HepG2 (cell line): ENCODE results near the gene FTCD. TPM values are rescaled to one million over a fixed set of nuclear protein-coding genes. Genes with fewer than 3 reads are reported as not detected.

Source experiments
- CEBPB ChIP-seq: IDR thresholded peaks from 2 replicates; pipeline ENCODE4 v1.6.1; 2011; ENCODE audit warnings: low read depth, low read length, improper control_type of control experiment, borderline replicate concordance
- ESRRA ChIP-seq: sonication (generic); formaldehyde crosslinking; IDR thresholded peaks from 2 replicates; pipeline ENCODE4 v1.5.1; 2020; ENCODE audit warnings: mild to moderate bottlenecking, low read depth, missing genetic modification reagents
- GATAD2A ChIP-seq: IDR thresholded peaks from 2 replicates; pipeline ENCODE4 v1.6.1; 2016
- MLLT10 ChIP-seq: sonication (generic); formaldehyde crosslinking; IDR thresholded peaks from 2 replicates; pipeline ENCODE4 v1.4.0; 2020; ENCODE audit warnings: missing genetic modification reagents
- RARA ChIP-seq: IDR thresholded peaks from 2 replicates; pipeline ENCODE4 v1.6.1; 2016; ENCODE audit warnings: missing genetic modification reagents, missing compliant biosample characterization
- STAT5B ChIP-seq: sonication (generic); formaldehyde crosslinking; IDR thresholded peaks from 2 replicates; pipeline ENCODE4 v1.4.0; 2020; ENCODE audit warnings: missing genetic modification reagents
- TMF1 ChIP-seq: sonication (generic); formaldehyde crosslinking; IDR thresholded peaks from 2 replicates; pipeline ENCODE4 v1.8.1; 2022; ENCODE audit warnings: low read depth, missing genetic modification reagents
- ZBTB38 ChIP-seq: sonication (generic); formaldehyde crosslinking; IDR thresholded peaks from 2 replicates; pipeline ENCODE4 v1.5.1; 2020; ENCODE audit warnings: mild to moderate bottlenecking, missing genetic modification reagents
- polyA plus RNA-seq, 8 experiments: library from polyadenylated mRNA; depleted of rRNA in 3 of 8; stranded (reverse) in 7 of 8; unstranded in 1 of 8; fragments of >200 nt; fragmentation: Illumina TruSeq in 4 of 8; extraction: Trizol in 4 of 8; gene quantifications; 2 replicates each; pipeline versions ENCODE4 v1.2.1 to v1.2.3, GENCODE V29; 2011 to 2016; ENCODE audit warnings: low read depth in 4 of 8, missing spikeins in 1 of 8, mixed read lengths in 1 of 8; ENCODE audit not compliant: insufficient read depth in 1 of 8
- total RNA-seq, 5 experiments: library from RNA; depleted of rRNA; stranded (reverse); fragments of >200 nt; fragmentation: Illumina TruSeq; extraction: Trizol; gene quantifications; 2 replicates each; pipeline ENCODE4 v1.2.3, GENCODE V29; 2016; ENCODE audit warnings: low read depth in 1 of 5
- TF ChIP-seq, protein P1 (sequence below): sonication (generic); formaldehyde crosslinking; IDR thresholded peaks from 2 replicates; pipeline ENCODE4 v1.4.0; 2020; ENCODE audit warnings: missing genetic modification reagents
- TF ChIP-seq, protein P2 (sequence below): sonication (generic); formaldehyde crosslinking; IDR thresholded peaks from 2 replicates; pipeline ENCODE4 v1.5.1; 2020; ENCODE audit warnings: mild to moderate bottlenecking, missing genetic modification reagents, moderate library complexity
- TF ChIP-seq, protein P3 (sequence below): fragments of 450-650 bp; IDR thresholded peaks from 2 replicates; pipeline ENCODE4 v1.6.1; 2016
- TF ChIP-seq, protein P4 (sequence below): sonication (generic); formaldehyde crosslinking; IDR thresholded peaks from 2 replicates; pipeline ENCODE4 v1.4.0; 2020; ENCODE audit warnings: mild to moderate bottlenecking, missing genetic modification reagents

The FTCD gene
- total and polyA plus RNA-seq, 2 of the 13 experiments (the other 11 are each of a cell fraction or from before 2014, with no cell fraction given) = 75.7 to 105 TPM

DNA sequence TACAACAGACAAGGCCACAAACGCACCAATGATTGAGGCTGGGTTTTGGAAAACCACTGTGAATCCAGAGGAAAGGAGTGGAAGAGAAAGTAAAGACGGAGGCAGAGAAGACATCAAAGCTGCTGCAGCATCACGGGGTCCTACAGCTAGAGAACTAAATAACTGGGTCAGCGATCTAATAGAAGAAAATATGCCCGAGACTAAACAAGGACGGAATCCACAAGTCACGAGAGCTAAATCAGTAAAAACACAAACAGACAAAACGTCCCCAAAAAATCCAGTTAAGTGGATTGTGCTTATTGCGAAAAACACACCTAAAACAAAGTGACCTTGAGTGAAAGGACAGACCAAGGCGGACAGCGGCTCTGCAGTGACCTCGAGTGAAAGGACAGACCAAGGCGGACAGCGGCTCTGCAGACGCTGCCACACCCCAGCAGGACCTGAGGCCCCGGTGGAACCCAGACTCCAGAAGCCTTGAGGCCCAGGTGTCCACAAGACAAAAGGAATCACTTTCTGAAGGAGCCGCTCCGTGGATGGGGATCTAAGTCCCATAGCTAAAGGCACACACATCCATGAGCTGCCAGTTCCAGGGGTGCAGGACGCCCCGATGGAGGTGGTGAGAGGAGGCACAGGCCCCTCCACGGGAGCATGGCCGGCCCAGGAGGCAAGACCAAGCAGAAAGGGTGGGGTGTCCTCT, 6.0 kb downstream of the FTCD start (continued):
- TF ChIP-seq CEBPB (peak; percentile 55; the same call in 1 of the 2 replicates), MLLT10 (no peak), GATAD2A (peak; percentile 36; the same call in 1 of the 2 replicates), ZBTB38 (CRISPR knock-in tag) (peak; percentile 90), RARA (CRISPR knock-in tag) (peak; percentile 41; the same call in 1 of the 2 replicates), ESRRA (CRISPR knock-in tag) (peak; percentile 88), TMF1 (CRISPR knock-in tag) (0 out of 2 replicates have a peak, but pooled peaks have one; percentile 31), STAT5B (CRISPR knock-in tag) (no peak)
- TF ChIP-seq, protein P1, sequence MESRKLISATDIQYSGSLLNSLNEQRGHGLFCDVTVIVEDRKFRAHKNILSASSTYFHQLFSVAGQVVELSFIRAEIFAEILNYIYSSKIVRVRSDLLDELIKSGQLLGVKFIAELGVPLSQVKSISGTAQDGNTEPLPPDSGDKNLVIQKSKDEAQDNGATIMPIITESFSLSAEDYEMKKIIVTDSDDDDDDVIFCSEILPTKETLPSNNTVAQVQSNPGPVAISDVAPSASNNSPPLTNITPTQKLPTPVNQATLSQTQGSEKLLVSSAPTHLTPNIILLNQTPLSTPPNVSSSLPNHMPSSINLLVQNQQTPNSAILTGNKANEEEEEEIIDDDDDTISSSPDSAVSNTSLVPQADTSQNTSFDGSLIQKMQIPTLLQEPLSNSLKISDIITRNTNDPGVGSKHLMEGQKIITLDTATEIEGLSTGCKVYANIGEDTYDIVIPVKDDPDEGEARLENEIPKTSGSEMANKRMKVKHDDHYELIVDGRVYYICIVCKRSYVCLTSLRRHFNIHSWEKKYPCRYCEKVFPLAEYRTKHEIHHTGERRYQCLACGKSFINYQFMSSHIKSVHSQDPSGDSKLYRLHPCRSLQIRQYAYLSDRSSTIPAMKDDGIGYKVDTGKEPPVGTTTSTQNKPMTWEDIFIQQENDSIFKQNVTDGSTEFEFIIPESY = peak; percentile 99
- TF ChIP-seq, protein P2, sequence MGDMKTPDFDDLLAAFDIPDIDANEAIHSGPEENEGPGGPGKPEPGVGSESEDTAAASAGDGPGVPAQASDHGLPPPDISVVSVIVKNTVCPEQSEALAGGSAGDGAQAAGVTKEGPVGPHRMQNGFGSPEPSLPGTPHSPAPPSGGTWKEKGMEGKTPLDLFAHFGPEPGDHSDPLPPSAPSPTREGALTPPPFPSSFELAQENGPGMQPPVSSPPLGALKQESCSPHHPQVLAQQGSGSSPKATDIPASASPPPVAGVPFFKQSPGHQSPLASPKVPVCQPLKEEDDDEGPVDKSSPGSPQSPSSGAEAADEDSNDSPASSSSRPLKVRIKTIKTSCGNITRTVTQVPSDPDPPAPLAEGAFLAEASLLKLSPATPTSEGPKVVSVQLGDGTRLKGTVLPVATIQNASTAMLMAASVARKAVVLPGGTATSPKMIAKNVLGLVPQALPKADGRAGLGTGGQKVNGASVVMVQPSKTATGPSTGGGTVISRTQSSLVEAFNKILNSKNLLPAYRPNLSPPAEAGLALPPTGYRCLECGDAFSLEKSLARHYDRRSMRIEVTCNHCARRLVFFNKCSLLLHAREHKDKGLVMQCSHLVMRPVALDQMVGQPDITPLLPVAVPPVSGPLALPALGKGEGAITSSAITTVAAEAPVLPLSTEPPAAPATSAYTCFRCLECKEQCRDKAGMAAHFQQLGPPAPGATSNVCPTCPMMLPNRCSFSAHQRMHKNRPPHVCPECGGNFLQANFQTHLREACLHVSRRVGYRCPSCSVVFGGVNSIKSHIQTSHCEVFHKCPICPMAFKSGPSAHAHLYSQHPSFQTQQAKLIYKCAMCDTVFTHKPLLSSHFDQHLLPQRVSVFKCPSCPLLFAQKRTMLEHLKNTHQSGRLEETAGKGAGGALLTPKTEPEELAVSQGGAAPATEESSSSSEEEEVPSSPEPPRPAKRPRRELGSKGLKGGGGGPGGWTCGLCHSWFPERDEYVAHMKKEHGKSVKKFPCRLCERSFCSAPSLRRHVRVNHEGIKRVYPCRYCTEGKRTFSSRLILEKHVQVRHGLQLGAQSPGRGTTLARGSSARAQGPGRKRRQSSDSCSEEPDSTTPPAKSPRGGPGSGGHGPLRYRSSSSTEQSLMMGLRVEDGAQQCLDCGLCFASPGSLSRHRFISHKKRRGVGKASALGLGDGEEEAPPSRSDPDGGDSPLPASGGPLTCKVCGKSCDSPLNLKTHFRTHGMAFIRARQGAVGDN = peak; percentile 54
- TF ChIP-seq, protein P3, sequence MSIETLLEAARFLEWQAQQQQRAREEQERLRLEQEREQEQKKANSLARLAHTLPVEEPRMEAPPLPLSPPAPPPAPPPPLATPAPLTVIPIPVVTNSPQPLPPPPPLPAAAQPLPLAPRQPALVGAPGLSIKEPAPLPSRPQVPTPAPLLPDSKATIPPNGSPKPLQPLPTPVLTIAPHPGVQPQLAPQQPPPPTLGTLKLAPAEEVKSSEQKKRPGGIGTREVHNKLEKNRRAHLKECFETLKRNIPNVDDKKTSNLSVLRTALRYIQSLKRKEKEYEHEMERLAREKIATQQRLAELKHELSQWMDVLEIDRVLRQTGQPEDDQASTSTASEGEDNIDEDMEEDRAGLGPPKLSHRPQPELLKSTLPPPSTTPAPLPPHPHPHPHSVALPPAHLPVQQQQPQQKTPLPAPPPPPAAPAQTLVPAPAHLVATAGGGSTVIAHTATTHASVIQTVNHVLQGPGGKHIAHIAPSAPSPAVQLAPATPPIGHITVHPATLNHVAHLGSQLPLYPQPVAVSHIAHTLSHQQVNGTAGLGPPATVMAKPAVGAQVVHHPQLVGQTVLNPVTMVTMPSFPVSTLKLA = no peak
- TF ChIP-seq, protein P4, sequence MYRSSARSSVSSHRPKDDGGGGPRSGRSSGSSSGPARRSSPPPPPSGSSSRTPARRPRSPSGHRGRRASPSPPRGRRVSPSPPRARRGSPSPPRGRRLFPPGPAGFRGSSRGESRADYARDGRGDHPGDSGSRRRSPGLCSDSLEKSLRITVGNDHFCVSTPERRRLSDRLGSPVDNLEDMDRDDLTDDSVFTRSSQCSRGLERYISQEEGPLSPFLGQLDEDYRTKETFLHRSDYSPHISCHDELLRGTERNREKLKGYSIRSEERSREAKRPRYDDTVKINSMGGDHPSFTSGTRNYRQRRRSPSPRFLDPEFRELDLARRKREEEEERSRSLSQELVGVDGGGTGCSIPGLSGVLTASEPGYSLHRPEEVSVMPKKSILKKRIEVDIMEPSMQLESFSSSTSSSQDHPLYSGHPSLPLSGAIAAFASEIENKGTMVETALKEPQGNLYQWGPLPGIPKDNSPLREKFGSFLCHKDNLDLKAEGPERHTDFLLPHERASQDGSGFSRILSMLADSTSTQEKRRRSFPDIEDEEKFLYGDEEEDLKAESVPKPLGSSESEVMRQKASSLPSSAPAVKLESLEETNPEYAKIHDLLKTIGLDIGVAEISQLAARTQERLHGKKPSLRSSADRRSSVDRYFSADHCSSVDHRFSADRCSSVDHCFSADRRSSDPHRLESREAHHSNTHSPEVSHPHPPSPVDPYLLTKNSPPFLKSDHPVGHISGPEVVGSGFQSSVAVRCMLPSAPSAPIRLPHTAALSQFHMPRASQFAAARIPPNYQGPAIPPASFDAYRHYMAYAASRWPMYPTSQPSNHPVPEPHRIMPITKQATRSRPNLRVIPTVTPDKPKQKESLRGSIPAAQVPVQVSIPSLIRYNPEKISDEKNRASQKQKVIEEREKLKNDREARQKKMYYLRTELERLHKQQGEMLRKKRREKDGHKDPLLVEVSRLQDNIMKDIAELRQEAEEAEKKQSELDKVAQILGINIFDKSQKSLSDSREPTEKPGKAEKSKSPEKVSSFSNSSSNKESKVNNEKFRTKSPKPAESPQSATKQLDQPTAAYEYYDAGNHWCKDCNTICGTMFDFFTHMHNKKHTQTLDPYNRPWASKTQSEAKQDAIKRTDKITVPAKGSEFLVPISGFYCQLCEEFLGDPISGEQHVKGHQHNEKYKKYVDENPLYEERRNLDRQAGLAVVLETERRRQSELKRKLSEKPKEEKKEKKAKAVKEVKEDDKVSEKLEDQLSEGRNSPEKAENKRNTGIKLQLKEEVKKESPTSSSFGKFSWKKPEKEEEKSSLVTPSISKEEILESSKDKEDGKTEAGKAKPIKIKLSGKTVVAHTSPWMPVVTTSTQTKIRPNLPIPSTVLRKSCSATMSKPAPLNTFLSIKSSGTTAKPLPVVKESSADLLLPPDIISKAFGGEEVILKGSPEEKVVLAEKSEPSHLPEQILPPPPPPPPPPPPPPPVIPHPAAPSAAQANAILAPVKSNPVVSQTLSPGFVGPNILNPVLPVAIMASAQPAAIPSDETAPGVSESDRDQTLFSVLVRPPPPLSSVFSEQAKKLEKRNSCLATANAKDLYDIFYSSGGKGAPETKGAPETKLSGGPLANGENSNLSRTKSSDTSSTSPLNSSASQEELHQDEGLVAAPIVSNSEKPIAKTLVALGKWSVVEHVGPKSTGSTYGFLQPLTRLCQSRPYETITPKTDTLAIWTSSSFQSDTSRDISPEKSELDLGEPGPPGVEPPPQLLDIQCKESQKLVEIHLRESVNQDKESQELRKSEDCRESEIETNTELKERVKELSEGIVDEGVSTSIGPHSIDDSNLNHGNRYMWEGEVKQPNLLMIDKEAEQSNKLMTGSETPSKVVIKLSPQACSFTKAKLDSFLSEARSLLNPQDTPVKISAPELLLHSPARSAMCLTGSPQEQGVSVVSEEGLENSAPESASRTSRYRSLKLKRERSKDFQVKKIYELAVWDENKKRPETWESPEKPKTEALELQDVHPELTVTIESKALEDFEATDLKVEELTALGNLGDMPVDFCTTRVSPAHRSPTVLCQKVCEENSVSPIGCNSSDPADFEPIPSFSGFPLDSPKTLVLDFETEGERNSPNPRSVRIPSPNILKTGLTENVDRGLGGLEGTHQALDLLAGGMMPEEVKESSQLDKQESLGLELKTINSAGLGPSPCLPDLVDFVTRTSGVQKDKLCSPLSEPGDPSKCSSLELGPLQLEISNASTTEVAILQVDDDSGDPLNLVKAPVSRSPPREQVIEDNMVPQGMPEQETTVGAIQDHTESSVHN (CRISPR knock-in tag) = no peak
